ENCODE measurements around the gene TNRC6C.

The TNRC6C gene

DNA sequence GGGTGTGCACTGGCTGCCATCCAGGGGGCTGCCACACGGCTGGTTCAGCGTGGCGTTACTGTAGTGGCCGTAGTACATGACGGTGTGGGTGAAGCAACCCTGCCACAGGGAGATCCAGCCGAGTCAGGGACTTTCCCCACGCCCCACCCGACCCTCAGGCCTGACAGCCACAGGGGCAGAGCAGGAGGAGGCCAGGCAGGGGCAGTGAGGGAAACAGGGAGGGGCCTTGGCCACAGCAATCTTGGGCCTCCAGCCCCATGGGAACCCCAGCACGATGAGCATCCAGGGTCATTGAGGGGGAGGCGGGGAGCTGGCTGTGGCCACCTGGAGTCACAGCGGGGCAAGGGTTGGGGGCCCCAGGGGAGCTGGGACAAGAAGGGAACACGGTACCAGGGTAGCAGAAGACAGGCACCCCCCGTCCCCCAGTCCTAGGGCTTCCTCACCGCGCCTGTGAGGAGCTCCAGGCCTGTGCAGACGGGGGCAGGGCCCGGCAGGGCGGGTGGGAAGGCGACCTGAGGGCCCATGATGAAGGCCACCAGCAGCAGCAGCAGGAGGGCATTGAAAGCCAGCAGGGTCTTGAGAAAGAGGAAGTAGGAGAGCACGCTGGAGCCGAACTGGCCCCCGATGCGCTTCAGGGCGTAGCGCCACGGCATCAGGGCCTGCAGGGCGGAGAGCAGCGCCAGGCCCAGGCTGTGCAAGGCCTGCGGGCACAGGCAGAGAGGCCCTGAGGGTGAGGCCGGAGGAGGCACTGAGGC, 165.8 kb downstream of the TNRC6C start:
- DNase-seq (ENCODE audit: low read depth in 1 of 2, low spot score in 1 of 2) = no peak

DNA sequence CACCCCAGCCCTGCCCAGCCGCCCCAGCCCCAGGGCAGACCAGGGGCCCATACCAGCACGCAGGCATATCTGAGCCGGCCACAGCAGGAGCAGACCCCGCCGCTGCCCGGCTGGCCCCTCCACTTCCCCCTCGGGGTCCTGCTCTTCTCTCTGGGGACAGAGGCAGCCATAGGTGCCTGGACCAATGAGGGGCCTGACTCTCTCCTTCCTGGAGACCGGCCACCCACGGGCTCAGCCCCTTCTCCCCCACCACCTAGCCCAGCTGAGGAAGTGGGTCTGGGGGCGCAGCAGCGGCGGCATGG, 166.3 kb downstream of the TNRC6C start:
- DNase-seq (ENCODE audit: low read depth in 1 of 2, low spot score in 1 of 2) = no peak

DNA sequence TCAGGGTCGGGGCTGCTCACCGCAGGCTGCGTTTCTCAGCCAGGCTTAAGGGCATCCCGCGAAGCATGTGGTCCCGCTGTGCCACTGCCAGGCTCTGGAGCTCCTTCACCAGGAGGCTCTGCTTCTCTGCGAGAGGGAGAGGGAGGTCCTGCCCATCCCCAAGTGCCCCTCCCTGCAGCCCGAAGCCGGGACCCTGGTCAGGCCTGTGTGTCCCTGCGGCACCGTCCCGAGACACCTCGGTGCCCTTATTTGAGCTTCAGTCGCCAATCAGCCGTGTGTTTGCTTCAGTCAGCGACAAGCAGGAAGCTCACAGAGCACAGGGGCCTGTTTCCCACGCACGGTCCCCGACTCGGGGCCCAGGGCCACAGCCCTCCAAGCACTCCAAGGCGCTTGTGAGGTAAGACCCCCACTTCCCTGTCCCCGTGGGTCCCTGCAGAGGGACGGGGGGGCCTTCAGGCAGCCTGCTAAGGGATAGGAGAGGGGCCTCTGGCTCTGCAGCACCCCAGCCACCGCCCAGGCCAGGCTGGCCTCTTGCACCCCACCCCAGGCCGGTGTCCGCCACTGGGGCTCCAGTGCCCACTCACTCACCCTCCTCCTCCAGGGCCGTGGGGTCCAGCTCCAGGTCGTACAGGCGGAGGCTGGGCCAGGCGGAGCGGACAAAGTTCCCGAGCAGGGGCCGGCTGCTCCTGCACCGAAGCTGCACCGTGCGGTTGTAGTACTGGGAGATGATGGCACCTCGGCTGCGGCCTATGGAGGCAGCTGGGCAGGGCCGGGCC, 166.8 kb downstream of the TNRC6C start:
- DNase-seq (ENCODE audit: low read depth in 1 of 2, low spot score in 1 of 2) = no peak

DNA sequence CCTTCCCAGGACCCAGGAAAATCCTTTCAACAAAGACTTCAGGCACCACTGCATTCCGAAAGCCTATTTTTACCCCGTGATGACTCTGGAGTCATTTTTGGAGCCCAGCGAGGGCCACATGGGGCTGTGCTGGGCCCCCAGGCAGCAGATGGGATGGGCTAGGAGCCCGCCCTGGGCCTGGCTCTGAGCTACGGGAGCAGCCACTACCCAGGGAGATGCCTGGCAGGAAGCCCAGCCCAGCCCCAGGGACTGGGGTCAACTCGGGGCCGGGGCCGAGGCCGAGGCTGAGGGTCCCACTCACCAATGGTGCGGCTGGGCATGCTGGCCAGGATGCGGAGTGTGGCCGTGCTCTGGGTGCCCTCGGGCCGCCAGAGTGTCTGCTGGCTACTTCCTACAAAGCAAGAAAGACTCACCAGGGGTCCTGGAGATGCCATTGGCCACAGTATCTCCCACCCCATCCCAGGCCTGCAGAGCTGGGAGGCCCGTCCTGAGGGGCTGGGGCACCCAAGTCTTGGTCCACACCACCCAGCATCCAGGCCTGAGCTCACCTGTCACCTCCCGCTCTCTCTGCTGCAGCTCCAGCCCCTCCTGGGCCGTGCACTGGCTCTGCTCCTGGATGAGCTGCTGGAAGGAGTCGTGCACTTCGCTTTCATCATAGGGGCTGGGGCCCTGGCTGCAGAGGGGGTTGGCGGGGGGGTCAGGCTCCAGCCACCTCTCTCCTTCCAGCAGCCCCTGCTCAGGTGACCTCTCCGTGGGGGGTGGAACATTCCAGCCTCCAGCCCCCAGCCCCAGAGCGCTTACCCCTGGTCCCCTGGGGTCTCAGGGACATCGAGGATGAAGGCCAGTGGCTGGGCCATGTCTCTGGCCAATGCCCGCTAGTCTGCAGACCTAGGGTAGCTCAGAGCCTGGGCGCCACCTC, 167.7 kb downstream of the TNRC6C start:
- DNase-seq (ENCODE audit: low read depth in 1 of 2, low spot score in 1 of 2) = no peak

DNA sequence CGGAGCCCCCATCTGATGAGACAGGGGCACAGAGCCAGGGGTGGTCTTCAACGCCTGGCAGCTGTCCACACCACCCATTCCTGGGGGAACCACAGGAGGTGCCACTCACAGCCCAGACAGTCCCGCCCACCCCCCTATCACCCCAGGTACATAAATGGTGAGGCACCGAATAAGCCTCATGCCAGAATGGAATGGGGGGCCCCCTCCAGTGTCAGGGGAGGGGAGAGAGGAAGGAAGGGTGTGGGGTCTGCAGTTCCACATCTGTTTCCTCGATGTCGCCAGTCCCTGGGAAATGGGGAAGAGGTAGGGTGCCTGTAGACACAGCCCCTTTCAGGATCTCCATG, 168.4 kb downstream of the TNRC6C start:
- DNase-seq (ENCODE audit: low read depth in 1 of 2, low spot score in 1 of 2) = no peak

DNA sequence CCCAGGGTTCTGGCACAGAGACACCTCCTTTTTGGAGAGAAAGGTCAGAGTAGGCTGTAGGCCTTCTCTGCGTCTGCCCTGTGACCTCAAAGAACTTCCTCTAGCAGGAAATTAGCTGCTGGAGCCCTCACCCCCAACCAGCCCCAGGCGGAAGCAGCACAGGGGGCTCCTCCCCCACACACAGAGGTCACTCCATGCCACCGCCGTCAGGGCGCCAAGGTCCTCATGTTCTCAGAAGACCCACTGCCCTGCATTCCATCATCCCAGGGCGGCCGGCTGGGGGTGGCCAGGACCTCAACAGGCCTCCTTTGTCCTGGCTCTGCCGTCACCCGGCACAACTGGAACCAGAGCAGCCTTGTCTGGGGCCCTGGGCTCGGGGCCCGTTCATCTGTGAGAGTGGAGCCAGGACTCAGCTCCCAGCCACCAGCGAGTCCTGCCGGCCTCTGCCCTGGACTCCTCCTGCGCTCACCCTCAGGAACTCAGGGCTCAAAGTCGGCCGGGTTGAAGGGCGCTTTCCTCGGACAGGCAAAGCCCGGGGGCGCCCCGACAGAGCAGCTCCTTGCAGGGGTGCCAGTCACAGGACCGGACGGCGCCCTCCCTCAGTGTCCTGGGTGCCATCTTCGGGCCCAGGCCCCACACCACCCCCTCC, 168.9 kb downstream of the TNRC6C start:
- DNase-seq (ENCODE audit: low read depth in 1 of 2, low spot score in 1 of 2) = no peak

DNA sequence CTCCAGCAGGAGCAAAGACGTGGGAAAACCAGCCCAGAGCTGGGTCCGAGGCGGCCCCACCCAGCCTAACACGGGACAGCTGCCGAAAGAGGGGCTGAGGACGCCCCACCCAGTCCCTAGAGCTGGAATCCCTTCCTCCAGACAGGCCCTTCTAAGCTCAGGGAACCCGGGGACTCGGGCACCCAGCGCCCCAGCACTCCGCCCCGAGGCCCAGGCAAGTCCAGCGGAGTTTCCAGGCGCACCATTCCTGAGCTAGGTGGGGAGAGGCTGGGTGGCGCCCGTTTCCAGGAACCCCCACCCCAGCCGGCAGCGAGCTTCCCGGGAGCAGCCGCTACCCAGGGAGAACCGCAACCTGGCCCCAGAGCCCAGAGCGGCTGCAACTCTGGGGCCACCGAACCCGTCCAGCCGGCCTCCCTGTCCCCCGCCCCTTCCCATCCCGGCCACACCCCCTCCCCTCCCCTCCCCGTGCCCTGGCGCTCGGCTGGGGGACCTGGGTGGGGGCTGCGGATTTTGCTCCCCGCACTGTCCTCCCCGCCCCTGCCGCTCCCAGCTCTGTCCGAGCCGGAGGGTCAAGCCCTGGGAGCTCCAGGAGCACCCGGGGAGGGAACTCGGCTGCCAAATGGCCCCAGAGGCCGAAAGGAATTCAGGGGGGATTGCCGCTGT, 169.5 kb downstream of the TNRC6C start:
- no peak for DNase-seq (ENCODE audit: low read depth in 1 of 2, low spot score in 1 of 2)

DNA sequence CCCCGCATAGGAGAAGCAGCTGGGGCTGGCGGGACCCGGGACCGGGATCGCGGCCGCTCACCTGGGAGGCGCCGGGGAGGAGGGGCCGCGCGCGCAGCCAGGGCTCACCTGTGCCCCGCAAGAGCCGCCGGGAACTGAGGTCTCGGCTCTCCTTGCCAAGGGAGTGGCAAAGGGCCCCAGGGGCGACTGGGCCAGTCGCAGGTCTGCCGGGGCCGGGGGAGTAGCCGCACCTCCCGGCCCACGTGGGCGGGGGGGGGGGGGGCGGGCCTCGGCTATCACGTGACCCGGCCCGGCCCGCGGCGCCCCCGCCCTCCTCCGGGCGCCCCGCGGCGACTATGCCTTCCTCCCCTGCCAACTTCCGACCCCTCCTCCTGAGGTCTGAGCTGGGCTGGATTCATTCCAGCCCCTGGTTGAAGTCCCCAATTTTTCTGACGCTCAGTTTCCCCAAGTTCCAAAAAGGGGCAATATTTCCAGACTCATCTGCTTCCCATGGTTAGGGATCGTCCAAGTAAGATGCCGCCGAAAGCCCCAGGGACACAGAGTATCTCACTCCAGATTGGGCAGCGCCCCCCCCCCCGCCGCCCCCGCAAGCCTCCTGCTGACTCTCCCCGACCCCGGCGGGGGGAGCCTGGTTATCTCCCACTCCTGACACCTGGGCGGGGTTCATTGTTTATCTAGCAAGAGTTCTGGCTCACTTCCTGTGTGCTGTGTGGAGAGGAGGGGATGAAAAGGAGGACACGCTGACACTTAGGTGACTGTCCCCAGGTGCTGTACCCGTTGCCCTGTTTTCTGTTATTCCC, 170.2 kb downstream of the TNRC6C start, which contains the start of gene TMC6:
TMC6 (minus strand) TSS at position 205 of the 800 bp plus-strand sequence. CDS start 1,923 bp downstream, outside the sequence.
- no peak for DNase-seq (ENCODE audit: low read depth in 1 of 2, low spot score in 1 of 2)

DNA sequence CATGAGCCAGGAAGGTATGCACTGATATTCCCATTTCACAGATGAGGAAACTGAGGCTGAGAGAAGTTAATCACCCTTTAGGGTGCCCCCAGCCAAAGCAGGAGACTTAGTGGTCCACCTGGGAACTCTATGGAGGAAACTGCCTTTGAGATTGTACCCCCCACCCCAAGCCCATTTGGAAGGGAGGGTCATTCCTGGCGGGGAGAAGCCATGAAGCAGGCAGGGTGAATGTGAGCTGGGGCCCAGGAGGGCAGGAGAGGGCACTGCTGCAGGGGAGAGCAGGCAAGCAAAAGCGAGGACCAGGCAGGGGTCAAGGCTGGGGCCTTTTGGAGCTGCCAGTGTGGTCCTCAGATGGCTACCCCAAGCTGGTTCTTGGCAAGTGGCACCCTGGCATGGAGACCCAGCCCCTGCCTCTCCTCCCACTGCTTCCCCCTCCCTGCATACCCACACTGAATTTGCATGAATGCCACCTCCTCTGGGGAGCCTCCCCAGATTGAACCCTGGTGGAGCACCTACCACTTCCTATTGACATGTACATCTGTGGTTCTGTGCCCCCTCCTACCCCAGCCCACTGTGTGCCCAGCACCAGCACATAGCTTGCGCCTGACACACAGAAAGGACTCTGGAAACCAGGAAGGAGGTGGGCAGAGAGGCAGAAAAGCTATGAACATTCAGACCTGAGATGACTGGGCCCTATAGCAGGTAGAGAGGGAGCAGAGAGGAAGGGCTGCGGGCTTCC, 171.0 kb downstream of the TNRC6C start:
- no peak for DNase-seq (ENCODE audit: low read depth in 1 of 2, low spot score in 1 of 2)

DNA sequence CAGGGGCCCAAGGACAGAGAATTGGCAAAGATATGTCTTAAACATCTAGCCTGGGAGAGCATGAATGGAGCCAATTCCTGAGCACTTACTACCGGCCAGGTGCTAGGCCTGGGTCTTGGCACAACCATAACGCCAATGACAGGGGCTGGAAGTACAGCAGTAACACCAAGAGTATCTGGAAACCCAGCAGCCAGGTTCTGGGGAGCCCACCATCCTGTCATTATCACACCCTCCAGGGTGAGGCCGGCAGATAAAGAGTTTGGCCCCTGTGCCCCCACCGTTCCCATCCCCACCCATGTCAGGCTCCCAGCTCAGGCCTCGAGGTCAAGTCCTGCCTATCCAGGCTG, 171.6 kb downstream of the TNRC6C start:
- no peak for DNase-seq (ENCODE audit: low read depth in 1 of 2, low spot score in 1 of 2)

DNA sequence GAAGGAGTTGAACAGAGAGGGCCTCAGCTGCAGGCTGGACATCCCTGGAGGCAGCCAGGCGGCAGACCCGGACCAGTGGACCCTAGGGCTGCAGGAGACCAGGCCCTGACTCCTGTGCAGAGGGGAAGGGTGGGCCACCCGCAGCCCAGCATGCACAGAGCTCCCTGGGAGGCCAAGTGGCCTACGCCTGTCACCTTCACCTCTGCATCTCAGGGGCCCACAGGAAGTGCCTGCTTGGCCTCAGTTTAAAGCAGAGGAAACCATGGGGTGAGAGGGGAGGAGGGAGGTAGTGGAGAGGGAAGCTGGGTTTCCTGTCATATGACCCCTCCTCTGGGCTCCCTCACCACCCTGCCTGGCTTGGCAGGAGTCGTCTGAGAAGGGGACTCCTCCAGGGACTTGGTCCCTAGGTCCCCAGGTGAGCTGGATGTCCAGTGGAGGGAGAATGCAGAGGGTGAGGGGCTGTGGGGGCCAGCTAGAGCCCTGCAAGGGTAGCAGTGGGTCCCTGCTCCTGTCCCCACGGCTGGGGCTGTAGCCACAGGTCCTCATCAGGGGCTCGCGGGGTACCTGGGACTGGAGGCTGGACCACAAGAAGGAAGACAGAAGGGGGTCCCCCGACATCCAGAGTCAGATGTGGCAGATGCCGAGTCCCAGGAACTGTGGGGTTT, 172.1 kb downstream of the TNRC6C start, which contains the start of gene TMC8:
TMC8 (plus strand) TSS at position 335 of the 665 bp plus-strand sequence. CDS start 818 bp downstream, outside the sequence.
- peak in 1 of 2 donors; percentile 70 for DNase-seq (ENCODE audit: low read depth in 1 of 2, low spot score in 1 of 2)

DNA sequence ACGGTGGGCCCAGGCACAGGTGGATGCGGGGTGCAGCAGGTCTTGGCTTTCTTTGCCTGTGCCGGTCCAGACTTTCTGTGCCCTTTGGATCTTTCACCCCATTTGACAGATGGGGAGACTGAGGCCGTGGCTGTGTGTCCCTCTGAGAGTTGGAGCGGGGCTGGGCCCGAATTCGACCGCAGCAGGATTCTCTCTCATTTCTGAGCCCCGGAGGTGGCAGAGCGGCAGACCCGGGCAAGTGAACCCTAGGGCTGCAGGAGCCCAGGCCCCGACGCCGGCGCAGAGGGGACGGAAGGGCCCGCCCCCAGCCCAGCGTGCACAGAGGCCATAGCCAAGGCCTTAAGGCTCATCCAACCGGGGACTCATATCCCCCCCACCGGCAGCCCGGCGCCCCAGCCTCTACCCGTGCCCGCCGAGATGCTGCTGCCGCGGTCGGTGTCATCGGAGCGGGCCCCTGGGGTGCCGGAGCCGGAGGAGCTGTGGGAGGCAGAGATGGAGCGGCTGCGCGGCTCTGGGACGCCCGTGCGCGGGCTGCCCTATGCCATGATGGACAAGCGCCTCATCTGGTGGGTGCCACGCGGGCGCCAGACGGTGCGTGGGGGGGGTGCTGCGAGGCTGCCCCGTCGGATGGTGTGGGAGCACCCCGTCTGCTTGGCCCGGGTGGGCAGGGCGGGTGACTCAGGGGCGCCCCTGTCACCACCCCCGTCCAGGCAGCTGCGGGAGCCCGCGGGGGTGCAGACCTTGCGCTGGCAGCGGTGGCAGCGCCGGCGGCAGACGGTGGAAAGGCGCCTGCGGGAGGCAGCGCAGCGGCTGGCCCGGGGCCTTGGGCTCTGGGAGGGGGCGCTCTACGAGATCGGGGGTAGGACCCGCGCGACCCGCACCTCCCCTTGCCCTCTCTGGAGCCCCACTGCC, 172.9 kb downstream of the TNRC6C start:
- DNase-seq (ENCODE audit: low read depth in 1 of 2, low spot score in 1 of 2) = no peak

DNA sequence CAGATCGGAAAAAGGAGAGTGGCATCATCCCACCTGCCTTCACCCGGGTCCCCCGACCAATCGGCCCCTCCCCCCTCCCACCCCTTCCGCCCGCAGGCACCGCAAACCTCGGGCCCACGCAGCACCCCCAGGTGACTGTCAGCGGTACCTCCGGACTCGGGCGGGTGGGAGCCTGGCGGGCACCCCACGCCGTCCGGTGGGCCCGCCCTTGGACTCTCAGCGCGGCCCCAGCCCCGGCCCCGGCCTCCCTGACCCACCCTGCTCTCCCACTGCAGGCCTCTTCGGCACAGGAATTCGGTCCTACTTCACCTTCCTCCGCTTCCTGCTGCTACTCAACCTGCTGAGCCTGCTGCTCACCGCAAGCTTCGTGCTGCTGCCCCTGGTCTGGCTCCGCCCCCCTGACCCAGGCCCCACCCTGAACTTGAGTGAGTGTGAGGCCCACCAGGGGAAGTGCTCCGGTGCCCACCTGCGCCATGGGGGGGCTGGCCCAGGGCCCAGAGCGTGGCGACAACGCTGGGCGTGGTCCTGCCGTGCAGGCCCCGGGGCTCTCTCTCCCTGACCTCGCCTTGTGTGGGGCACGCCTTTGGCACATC, 173.7 kb downstream of the TNRC6C start:
- DNase-seq (ENCODE audit: low read depth in 1 of 2, low spot score in 1 of 2) = no peak

DNA sequence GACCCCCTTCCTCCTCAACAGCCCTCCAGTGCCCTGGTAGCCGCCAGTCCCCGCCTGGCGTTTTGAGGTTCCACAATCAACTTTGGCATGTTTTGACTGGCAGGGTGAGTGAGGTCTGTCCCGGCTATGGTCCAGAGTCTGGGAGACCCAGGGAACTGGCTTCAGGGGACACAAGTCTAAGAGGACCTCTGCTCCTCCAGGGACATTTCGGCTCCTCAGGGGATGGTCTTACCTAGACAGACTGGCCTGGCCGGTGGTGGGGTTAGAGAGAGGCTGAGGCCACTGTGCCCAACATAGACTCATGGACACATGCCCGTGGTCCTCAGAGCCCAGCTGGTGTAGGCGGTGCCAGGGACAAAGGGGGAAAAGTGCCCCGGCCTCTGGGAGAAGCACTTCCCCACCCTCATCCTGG, 174.3 kb downstream of the TNRC6C start:
- DNase-seq (ENCODE audit: low read depth in 1 of 2, low spot score in 1 of 2) = no peak

DNA sequence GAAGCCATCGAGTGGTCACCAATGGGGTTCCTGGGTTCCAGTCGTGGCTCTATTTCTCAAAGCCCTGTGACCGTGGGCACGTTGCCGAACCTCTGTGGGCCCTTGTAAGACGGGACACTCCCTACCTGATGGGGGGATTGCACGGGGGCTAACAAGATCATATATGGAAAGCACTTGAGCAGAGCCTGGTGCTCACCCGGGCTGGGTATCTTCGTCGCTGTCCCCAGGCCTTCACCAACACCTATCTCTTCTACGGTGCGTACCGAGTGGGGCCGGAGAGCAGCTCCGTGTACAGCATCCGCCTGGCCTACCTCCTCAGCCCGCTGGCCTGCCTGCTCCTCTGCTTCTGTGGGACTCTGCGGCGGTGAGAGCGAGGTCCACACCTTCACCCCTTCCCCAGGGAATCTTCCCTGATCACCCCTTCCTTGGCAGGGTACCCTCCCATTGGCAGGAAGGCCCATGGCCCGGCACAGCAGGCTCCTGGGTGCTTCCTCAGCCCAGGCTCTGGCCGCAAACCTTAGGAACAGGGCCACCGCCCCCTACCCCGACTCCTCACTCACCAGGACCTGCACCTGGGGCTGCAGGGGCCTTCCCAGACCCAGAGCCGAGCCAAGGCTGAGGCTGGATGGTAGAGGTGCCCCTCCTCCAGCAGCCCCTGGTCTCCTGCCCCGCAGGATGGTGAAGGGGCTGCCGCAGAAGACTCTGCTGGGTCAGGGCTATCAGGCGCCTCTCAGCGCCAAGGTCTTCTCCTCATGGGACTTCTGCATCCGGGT, 174.9 kb downstream of the TNRC6C start:
- no peak for DNase-seq (ENCODE audit: low read depth in 1 of 2, low spot score in 1 of 2)
